OCI-M2 (cell line): Measurements from ENCODE around the gene SATL1.
"Not testable (repeated sequence)": the region's sequence is repeated elsewhere in the genome, so short reads cannot be mapped to it uniquely, and the experiment has no call there.

ENCODE experiments used
- DNase-seq: peaks from one replicate; lab custom pipeline; 2025; ENCODE audit not compliant: unreplicated experiment; lab: John Stamatoyannopoulos, UW

SATL1 gene

GRCh38 chrX:85243761-85244449 is at the start of gene SATL1, which contains the start of gene ZNF711:
TSS of gene SATL1 (minus strand) at chrX:85243779. CDS start at chrX:85108968, 134,811 bp downstream.
TSS of gene ZNF711 (plus strand) at chrX:85243991. CDS start at chrX:85247573, 3,582 bp downstream.
- DNase-seq: no peak

GRCh38 chrX:85288992-85289723 is 45.6 kb upstream of the SATL1 start:
- DNase-seq: no peak

- not testable (repeated sequence) for DNase-seq
Measured at GRCh38 chrX:85285286-85285685, 41.7 kb upstream of the SATL1 start.

GRCh38 chrX:85244450-85245211 is 1.1 kb upstream of the SATL1 start:
- no peak for DNase-seq

- no peak for DNase-seq
Measured at GRCh38 chrX:85243155-85243554, 424 bp downstream of the SATL1 start.

GRCh38 chrX:85223359-85223758 is 20.2 kb downstream of the SATL1 start:
- no peak for DNase-seq

GRCh38 chrX:85221361-85221760 is 22.2 kb downstream of the SATL1 start:
- no peak for DNase-seq

GRCh38 chrX:85215946-85216345 is 27.6 kb downstream of the SATL1 start:
- no peak for DNase-seq

GRCh38 chrX:85213792-85214530 is 29.6 kb downstream of the SATL1 start:
- DNase-seq: no peak

GRCh38 chrX:85203461-85203970 is 40.1 kb downstream of the SATL1 start:
- DNase-seq: no peak

- no peak for DNase-seq
Measured at GRCh38 chrX:85196319-85196718, 47.3 kb downstream of the SATL1 start.

GRCh38 chrX:85159644-85160043 is 83.9 kb downstream of the SATL1 start:
- DNase-seq: no peak

- DNase-seq: no peak
Measured at GRCh38 chrX:85140964-85141363, 102.6 kb downstream of the SATL1 start.

GRCh38 chrX:85139422-85139821 is 104.2 kb downstream of the SATL1 start:
- no peak for DNase-seq

GRCh38 chrX:85136409-85136808 is 107.2 kb downstream of the SATL1 start:
- DNase-seq: no peak

GRCh38 chrX:85115252-85115651 is 128.3 kb downstream of the SATL1 start:
- no peak for DNase-seq

GRCh38 chrX:85114776-85115175 is 128.8 kb downstream of the SATL1 start:
- DNase-seq: no peak

GRCh38 chrX:85114171-85114570 is 129.4 kb downstream of the SATL1 start:
- DNase-seq: no peak

- DNase-seq: no peak
Measured at GRCh38 chrX:85113746-85114145, 129.8 kb downstream of the SATL1 start.

- DNase-seq: no peak
Measured at GRCh38 chrX:85112293-85112692, 131.3 kb downstream of the SATL1 start.

GRCh38 chrX:85111347-85111746 is 132.2 kb downstream of the SATL1 start:
- DNase-seq: no peak
